H9 (cell line): ENCODE measurements around the gene SOX4. TPM values are rescaled to one million over a fixed set of nuclear protein-coding genes. Genes with fewer than 3 reads are reported as not detected.

Experiments
- DNase-seq: peaks from one replicate; pipeline ENCODE4 v3.0.0-alpha.2; 2017
- H2AFZ ChIP-seq: one replicate; pipeline ENCODE4 v1.6.1; 2013; ENCODE audit warnings: mild to moderate bottlenecking, low read length, control low read depth, moderate library complexity
- H2AK5ac ChIP-seq: 2 replicates; pipeline ENCODE4 v1.6.1; 2013; ENCODE audit warnings: low read length, control low read depth, mixed read lengths; ENCODE audit not compliant: insufficient read length
- H2BK120ac ChIP-seq: one replicate; pipeline ENCODE4 v1.6.1; 2013; ENCODE audit warnings: low read depth, mild to moderate bottlenecking, low read length, control low read depth, inconsistent platforms; ENCODE audit not compliant: poor library complexity, severe bottlenecking
- H2BK12ac ChIP-seq: 2 replicates; pipeline ENCODE4 v1.6.1; 2013; ENCODE audit warnings: low read length, control low read depth, mixed read lengths, low read depth; ENCODE audit not compliant: insufficient read length
- H2BK15ac ChIP-seq: 2 replicates; pipeline ENCODE4 v1.6.1; 2013; ENCODE audit warnings: low read depth, low read length, control low read depth
- H2BK20ac ChIP-seq: one replicate; pipeline ENCODE4 v1.6.1; 2013; ENCODE audit warnings: low read depth, mild to moderate bottlenecking, low read length, control low read depth, inconsistent platforms; ENCODE audit not compliant: poor library complexity, severe bottlenecking
- H2BK5ac ChIP-seq: 2 replicates; pipeline ENCODE4 v1.6.1; 2013; ENCODE audit warnings: low read length, control low read depth, mixed read lengths; ENCODE audit not compliant: insufficient read length
- H3K14ac ChIP-seq: 2 replicates; pipeline ENCODE4 v1.6.1; 2013; ENCODE audit warnings: low read length, control low read depth; ENCODE audit not compliant: insufficient read depth
- H3K18ac ChIP-seq: 2 replicates; pipeline ENCODE4 v1.6.1; 2013; ENCODE audit warnings: low read depth, mild to moderate bottlenecking, mixed read lengths, low read length, control low read depth; ENCODE audit not compliant: insufficient read length
- H3K23ac ChIP-seq: 2 replicates; pipeline ENCODE4 v1.6.1; 2013; ENCODE audit warnings: low read length, control low read depth, mixed read lengths, low read depth; ENCODE audit not compliant: insufficient read length
- H3K23me2 ChIP-seq: 2 replicates; pipeline ENCODE4 v1.6.1; 2013; ENCODE audit warnings: low read depth, mild to moderate bottlenecking, mixed read lengths, low read length, control low read depth; ENCODE audit not compliant: insufficient read length, poor library complexity, severe bottlenecking
- H3K27ac ChIP-seq: 2 replicates; pipeline ENCODE4 v1.5.1; 2013; ENCODE audit warnings: low read length, control low read depth, mixed read lengths, low read depth; ENCODE audit not compliant: insufficient read length
- H3K27me3 ChIP-seq: 2 replicates; pipeline ENCODE4 v1.6.1; 2013; ENCODE audit warnings: low read length, control low read depth, inconsistent platforms; ENCODE audit not compliant: insufficient read depth
- H3K4ac ChIP-seq: 2 replicates; pipeline ENCODE4 v1.6.1; 2013; ENCODE audit warnings: low read depth, mild to moderate bottlenecking, control low read depth, inconsistent platforms, low read length, moderate library complexity
- H3K4me1 ChIP-seq: 2 replicates; pipeline ENCODE4 v1.6.1; 2013; ENCODE audit warnings: low read length, control low read depth, inconsistent platforms; ENCODE audit not compliant: insufficient read depth
- H3K4me2 ChIP-seq: 2 replicates; pipeline ENCODE4 v1.6.1; 2013; ENCODE audit warnings: low read length, control low read depth, mixed read lengths; ENCODE audit not compliant: insufficient read length, insufficient read depth
- H3K56ac ChIP-seq: 2 replicates; pipeline ENCODE4 v1.6.1; 2013; ENCODE audit warnings: low read depth, mild to moderate bottlenecking, mixed read lengths, low read length, control low read depth; ENCODE audit not compliant: insufficient read length
- H3K79me1 ChIP-seq: 2 replicates; pipeline ENCODE4 v1.6.1; 2013; ENCODE audit warnings: low read depth, mild to moderate bottlenecking, moderate library complexity, low read length, control low read depth, inconsistent platforms; ENCODE audit not compliant: insufficient read depth, poor library complexity, severe bottlenecking
- H3K79me2 ChIP-seq: 2 replicates; pipeline ENCODE4 v1.6.1; 2013; ENCODE audit warnings: low read length, control low read depth, inconsistent platforms; ENCODE audit not compliant: insufficient read depth
- H3K9ac ChIP-seq: 2 replicates; pipeline ENCODE4 v1.6.1; 2013; ENCODE audit warnings: low read length, control low read depth, mixed read lengths; ENCODE audit not compliant: insufficient read length; ENCODE audit errors: extremely low read depth
- H3K9me3 ChIP-seq: one replicate; pipeline ENCODE4 v1.6.1; 2013; ENCODE audit warnings: low read depth, low read length, inconsistent platforms; ENCODE audit not compliant: control insufficient read depth
- H3T11ph ChIP-seq: one replicate; pipeline ENCODE4 v1.6.1; 2013; ENCODE audit warnings: mild to moderate bottlenecking, low read length, control low read depth, inconsistent platforms
- H4K20me1 ChIP-seq: one replicate; pipeline ENCODE4 v1.6.1; 2013; ENCODE audit not compliant: control insufficient read depth, insufficient read length, insufficient read depth
- H4K5ac ChIP-seq: 2 replicates; pipeline ENCODE4 v1.6.1; 2013; ENCODE audit warnings: low read depth, mild to moderate bottlenecking, mixed read lengths, low read length, control low read depth; ENCODE audit not compliant: insufficient read length
- H4K8ac ChIP-seq: replicated peaks from 2 replicates; pipeline ENCODE4 v1.6.1; 2013; ENCODE audit warnings: low read length, control low read depth, mixed read lengths, low read depth; ENCODE audit not compliant: insufficient read length
- H4K91ac ChIP-seq: 2 replicates; pipeline ENCODE4 v1.6.1; 2013; ENCODE audit warnings: low read depth, mild to moderate bottlenecking, moderate library complexity, mixed read lengths, low read length, control low read depth; ENCODE audit not compliant: insufficient read length
- H3K27ac Mint-ChIP-seq, 3 experiments: 2 replicates in 2 of 3; 3 replicates in 1 of 3; pipeline ENCODE4 v1.8.0; 2020 to 2021; ENCODE audit warnings: mixed read lengths in 3 of 3, mild to moderate bottlenecking in 1 of 3, moderate library complexity in 1 of 3
- H3K27me3 Mint-ChIP-seq: 2 replicates; pipeline ENCODE4 v1.8.0; 2021; ENCODE audit warnings: low read depth, mild to moderate bottlenecking, moderate library complexity, mixed read lengths
- H3K36me3 Mint-ChIP-seq, 3 experiments: 2 replicates in 2 of 3; 3 replicates in 1 of 3; pipeline ENCODE4 v1.8.0; 2020 to 2021; ENCODE audit warnings: low read depth in 3 of 3, mixed read lengths in 3 of 3; ENCODE audit not compliant: insufficient read depth in 1 of 3
- H3K4me1 Mint-ChIP-seq, 2 experiments: 2 replicates each; pipeline ENCODE4 v1.8.0; 2020; ENCODE audit warnings: mixed read lengths in 2 of 2
- H3K4me3 Mint-ChIP-seq, 2 experiments: 2 replicates in 1 of 2; 3 replicates in 1 of 2; pipeline ENCODE4 v1.8.0; 2020 to 2021; ENCODE audit warnings: mild to moderate bottlenecking in 2 of 2, mixed read lengths in 2 of 2, moderate library complexity in 1 of 2
- H3K9me3 Mint-ChIP-seq, 2 experiments: 2 replicates in 1 of 2; 3 replicates in 1 of 2; pipeline ENCODE4 v1.8.0; 2020; ENCODE audit warnings: mild to moderate bottlenecking in 2 of 2, mixed read lengths in 2 of 2, moderate library complexity in 1 of 2
- WGBS: extraction: QIAGEN DNeasy Blood & Tissue Kit; methylation state at CpG from one replicate; pipeline ENCODE4 v1.1.7; 2013; ENCODE audit warnings: missing lambda C conversion rate, low lambda C conversion rate, mixed read lengths; ENCODE audit not compliant: insufficient read length; ENCODE audit errors: extremely low coverage; 5-methylcytosine and 5-hydroxymethylcytosine counted together
- total RNA-seq: library from RNA; stranded (reverse); gene quantifications from 2 replicates; pipeline ENCODE4 v1.2.1, GENCODE V29; 2021
- TF ChIP-seq, protein P1 (sequence below): fragments of 200-600 bp; sonication (generic); conservative IDR thresholded peaks from 3 replicates; pipeline ENCODE4 v1.8.0; 2021; ENCODE audit warnings: antibody characterized with exemption, mild to moderate bottlenecking

SOX4 gene
- total RNA-seq, 1 experiment from 2014 or later: 108 TPM

DNA sequence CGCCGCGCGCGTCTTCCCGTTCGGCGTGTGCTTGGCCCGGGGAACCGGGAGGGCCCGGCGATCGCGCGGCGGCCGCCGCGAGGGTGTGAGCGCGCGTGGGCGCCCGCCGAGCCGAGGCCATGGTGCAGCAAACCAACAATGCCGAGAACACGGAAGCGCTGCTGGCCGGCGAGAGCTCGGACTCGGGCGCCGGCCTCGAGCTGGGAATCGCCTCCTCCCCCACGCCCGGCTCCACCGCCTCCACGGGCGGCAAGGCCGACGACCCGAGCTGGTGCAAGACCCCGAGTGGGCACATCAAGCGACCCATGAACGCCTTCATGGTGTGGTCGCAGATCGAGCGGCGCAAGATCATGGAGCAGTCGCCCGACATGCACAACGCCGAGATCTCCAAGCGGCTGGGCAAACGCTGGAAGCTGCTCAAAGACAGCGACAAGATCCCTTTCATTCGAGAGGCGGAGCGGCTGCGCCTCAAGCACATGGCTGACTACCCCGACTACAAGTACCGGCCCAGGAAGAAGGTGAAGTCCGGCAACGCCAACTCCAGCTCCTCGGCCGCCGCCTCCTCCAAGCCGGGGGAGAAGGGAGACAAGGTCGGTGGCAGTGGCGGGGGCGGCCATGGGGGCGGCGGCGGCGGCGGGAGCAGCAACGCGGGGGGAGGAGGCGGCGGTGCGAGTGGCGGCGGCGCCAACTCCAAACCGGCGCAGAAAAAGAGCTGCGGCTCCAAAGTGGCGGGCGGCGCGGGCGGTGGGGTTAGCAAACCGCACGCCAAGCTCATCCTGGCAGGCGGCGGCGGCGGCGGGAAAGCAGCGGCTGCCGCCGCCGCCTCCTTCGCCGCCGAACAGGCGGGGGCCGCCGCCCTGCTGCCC, 1.1 kb downstream of the SOX4 start:
- H2BK15ac ChIP-seq: no peak overlapping the region
- no peak overlapping the region for H3K27ac ChIP-seq
- H4K8ac ChIP-seq: no peak overlapping the region
- H3K23me2 ChIP-seq: peaks cover 3% of the 10 kb centered on the region
- H2BK12ac ChIP-seq: no peak overlapping the region
- H3T11ph ChIP-seq: no peak overlapping the region
- no peak for DNase-seq
- peaks cover 4% of the 10 kb centered on the region; the same call in 1 of the 2 replicates for H3K27me3 Mint-ChIP-seq
- H3K4me1 Mint-ChIP-seq: peaks cover 24 to 29% of the 10 kb centered on the region in 2 experiments
- H3K56ac ChIP-seq: no peak overlapping the region
- H3K18ac ChIP-seq: peak overlapping the region; percentile 9
- peak overlapping the region; percentile 93 for H3K4me2 ChIP-seq
- H3K27ac Mint-ChIP-seq: peak overlapping the region; percentile 92 to 97 (median 97)
- no peak overlapping the region for H4K5ac ChIP-seq
- peaks cover 37% of the 10 kb centered on the region; the same call in 1 of the 2 replicates for H3K79me2 ChIP-seq
- no peak overlapping the region for H2BK5ac ChIP-seq
- H2BK120ac ChIP-seq: no peak overlapping the region
- H2BK20ac ChIP-seq: no peak overlapping the region
- H3K14ac ChIP-seq: peak overlapping the region; percentile 61
- TF ChIP-seq, protein P1, sequence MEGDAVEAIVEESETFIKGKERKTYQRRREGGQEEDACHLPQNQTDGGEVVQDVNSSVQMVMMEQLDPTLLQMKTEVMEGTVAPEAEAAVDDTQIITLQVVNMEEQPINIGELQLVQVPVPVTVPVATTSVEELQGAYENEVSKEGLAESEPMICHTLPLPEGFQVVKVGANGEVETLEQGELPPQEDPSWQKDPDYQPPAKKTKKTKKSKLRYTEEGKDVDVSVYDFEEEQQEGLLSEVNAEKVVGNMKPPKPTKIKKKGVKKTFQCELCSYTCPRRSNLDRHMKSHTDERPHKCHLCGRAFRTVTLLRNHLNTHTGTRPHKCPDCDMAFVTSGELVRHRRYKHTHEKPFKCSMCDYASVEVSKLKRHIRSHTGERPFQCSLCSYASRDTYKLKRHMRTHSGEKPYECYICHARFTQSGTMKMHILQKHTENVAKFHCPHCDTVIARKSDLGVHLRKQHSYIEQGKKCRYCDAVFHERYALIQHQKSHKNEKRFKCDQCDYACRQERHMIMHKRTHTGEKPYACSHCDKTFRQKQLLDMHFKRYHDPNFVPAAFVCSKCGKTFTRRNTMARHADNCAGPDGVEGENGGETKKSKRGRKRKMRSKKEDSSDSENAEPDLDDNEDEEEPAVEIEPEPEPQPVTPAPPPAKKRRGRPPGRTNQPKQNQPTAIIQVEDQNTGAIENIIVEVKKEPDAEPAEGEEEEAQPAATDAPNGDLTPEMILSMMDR: no peak
- no peak overlapping the region for H2AK5ac ChIP-seq
- H3K9me3 Mint-ChIP-seq: peaks cover 10 to 18% of the 10 kb centered on the region in 2 experiments
- no peak overlapping the region for H4K91ac ChIP-seq
- H3K27me3 ChIP-seq: no peaks in the 10 kb centered on the region
- no peak overlapping the region for H3K23ac ChIP-seq
- H3K36me3 Mint-ChIP-seq: peaks cover 35 to 43% (median 36%) of the 10 kb centered on the region in 3 experiments
- peaks cover 4% of the 10 kb centered on the region; the same call in 1 of the 2 replicates for H3K4me1 ChIP-seq
- H3K4me3 Mint-ChIP-seq: no peak overlapping the region; a peak in 1 of 5 replicates
- no peak overlapping the region for H2AFZ ChIP-seq
- no peaks in the 10 kb centered on the region for H4K20me1 ChIP-seq
- H3K9me3 ChIP-seq: no peaks in the 10 kb centered on the region
- peak overlapping the region; percentile 91 for H3K9ac ChIP-seq
- no peaks in the 10 kb centered on the region for H3K79me1 ChIP-seq
- no CpG with 5 or more reads among the region's 112 CpGs for WGBS
- no peak overlapping the region for H3K4ac ChIP-seq
